ENCODE measurements around the gene ROBO1.

The ROBO1 gene

DNA sequence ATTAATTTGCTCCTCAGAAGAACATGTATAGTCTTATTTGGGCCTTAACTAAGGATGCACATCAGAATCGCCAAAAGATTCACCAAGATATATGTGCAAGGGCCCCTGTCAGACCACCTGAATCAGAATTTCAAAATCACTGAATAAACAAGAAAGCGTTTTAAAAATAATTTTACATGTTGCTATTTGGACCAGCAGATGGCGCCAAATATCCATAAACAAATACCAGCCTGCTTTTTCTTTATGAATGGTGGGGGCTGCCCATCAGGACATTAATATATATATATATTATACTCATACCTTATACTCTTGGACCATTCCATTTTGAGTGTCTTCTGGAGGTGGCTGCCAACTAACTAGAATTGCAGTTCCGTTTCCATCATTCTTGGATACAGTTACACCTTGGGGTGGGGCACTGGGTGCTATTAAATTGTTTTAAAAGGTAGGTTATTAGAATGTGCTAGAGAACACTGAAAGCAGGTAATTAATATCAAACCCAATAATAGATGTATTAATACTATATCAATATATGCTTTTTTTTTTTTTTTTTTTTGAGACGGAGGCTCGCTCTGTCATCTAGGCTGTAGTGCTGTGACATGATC lies 1108.3 kb downstream of the ROBO1 start:
- DNase-seq (ENCODE audit: low read depth), result no peak
- TF ChIP-seq, protein P1, sequence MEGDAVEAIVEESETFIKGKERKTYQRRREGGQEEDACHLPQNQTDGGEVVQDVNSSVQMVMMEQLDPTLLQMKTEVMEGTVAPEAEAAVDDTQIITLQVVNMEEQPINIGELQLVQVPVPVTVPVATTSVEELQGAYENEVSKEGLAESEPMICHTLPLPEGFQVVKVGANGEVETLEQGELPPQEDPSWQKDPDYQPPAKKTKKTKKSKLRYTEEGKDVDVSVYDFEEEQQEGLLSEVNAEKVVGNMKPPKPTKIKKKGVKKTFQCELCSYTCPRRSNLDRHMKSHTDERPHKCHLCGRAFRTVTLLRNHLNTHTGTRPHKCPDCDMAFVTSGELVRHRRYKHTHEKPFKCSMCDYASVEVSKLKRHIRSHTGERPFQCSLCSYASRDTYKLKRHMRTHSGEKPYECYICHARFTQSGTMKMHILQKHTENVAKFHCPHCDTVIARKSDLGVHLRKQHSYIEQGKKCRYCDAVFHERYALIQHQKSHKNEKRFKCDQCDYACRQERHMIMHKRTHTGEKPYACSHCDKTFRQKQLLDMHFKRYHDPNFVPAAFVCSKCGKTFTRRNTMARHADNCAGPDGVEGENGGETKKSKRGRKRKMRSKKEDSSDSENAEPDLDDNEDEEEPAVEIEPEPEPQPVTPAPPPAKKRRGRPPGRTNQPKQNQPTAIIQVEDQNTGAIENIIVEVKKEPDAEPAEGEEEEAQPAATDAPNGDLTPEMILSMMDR (IDR thresholded peaks at IDR 0.05; ENCODE audit: control insufficient read depth, insufficient read depth, low read depth, low read length, missing control alignments), result peak; percentile 50
- no peak overlapping the region for H3K4me3 ChIP-seq (ENCODE audit: control insufficient read depth, low read depth, low read length)

DNA sequence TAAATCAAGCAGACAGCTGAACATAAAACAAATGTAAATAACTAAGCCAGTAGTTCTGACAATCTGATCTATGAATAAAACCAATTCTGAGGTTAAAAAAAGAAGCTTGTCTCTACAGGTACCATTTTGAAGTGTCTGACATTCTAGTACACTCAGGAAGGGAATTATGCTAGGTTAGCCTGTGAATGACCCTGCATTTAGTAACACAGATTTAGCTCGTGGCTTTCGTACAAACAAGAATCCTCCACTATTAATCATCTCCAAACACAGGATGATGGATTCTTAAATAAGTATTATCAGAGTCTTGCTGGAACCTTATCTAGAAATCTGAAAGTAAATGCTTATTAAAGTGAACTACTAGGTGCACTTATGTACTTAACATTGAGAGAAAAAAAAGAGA lies 1120.1 kb downstream of the ROBO1 start:
- no peak for DNase-seq (ENCODE audit: low read depth)
- no peak overlapping the region for H3K4me3 ChIP-seq (ENCODE audit: control insufficient read depth, low read depth, low read length)
- TF ChIP-seq, protein P1 (IDR thresholded peaks at IDR 0.05; ENCODE audit: control insufficient read depth, insufficient read depth, low read depth, low read length, missing control alignments), result no peak

DNA sequence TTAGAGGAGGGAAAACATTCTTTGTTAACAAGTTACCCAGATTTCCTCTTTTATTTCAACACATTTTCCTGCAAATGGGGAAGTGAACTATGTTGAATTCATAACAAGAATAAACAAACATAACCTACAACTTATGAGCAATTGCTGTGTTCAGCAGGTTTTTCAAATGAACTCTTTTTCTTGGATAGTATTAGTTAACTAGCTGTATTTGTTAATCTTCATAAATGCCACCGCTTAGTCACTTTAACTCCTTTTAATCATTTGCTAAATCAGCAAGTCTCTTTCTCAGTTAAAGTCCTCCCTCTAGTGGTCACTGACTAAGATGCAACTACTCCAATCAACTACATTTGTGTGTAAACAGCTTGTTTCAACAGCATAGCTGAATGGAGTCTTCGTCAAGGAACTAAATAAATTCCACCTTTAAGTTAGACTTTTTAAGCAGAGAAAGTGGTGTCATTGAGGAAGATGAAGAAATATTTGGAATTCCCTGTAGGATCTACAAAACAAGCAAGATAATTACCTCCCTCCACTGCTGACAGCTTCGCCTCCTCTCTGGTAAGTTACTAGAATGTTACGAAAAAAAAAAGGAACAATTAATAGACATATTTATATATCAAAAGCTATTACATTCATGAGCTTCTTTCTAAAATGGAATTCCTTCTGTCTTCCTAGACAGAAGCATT lies 1122.0 kb downstream of the ROBO1 start:
- H3K4me3 ChIP-seq (ENCODE audit: control insufficient read depth, low read depth, low read length), result no peak overlapping the region
- peak; percentile 58 for DNase-seq (ENCODE audit: low read depth)
- TF ChIP-seq, protein P1 (IDR thresholded peaks at IDR 0.05; ENCODE audit: control insufficient read depth, insufficient read depth, low read depth, low read length, missing control alignments), result peak; percentile 70

DNA sequence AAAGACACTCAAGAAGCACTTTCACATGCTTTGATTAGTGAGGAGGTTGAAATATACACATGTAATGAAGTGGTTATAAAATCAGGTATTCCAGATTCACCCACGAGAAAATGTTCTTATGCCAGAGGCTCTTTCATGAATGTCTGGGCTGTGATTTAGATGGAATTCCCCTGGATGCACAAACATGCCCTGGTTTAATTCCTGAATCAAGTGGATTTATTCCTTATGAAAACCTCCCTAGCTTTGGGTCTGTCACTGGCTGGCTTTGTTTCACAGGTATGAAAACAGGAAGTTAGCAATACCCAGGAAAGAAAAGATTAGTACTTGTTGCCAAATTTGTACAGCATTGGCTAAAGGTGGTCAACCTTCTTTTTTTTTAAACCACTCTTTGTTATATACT lies 1123.0 kb downstream of the ROBO1 start:
- DNase-seq (ENCODE audit: low read depth), result no peak
- TF ChIP-seq, protein P1 (IDR thresholded peaks at IDR 0.05; ENCODE audit: control insufficient read depth, insufficient read depth, low read depth, low read length, missing control alignments), result no peak
- H3K4me3 ChIP-seq (ENCODE audit: control insufficient read depth, low read depth, low read length), result no peak overlapping the region

DNA sequence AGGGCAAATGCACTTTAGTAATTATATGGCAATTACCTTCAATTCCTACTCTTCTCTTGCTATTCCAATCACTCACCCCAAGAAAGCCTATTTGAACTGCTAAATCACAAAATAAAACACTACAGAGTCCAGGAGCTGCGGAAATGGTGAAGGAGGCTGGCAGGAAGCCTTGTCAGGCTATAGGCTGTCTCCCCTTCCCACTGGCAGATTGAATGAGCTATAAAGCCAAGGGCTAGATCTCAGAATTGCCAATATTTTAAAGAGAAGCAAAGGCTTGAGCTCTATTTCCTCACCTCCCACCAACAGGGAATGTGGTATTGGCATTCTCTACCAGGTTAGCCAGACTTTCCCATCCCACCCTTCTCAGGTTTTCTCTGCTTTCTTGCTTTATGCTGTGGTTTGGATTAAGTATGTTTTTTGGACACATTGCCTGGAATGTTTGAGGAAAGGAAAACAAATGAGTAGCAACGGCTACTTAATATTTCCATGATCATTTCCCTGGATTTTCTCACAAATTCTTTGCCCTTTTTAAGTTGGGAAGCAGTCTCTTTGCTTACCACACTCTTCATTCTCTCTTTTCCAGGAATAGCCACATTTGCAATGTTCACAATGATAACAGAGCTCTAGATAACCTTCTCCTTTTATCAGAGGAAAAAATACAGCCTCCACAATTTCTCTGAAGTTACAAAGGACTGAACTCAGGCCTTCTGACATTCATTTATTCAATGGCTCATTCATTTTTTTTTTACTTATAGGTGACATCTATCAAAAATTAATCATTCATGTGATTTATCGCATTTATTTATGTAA lies 1125.4 kb downstream of the ROBO1 start:
- no peak for DNase-seq (ENCODE audit: low read depth)
- TF ChIP-seq, protein P1 (IDR thresholded peaks at IDR 0.05; ENCODE audit: control insufficient read depth, insufficient read depth, low read depth, low read length, missing control alignments), result no peak
- H3K4me3 ChIP-seq (ENCODE audit: control insufficient read depth, low read depth, low read length), result no peak overlapping the region

DNA sequence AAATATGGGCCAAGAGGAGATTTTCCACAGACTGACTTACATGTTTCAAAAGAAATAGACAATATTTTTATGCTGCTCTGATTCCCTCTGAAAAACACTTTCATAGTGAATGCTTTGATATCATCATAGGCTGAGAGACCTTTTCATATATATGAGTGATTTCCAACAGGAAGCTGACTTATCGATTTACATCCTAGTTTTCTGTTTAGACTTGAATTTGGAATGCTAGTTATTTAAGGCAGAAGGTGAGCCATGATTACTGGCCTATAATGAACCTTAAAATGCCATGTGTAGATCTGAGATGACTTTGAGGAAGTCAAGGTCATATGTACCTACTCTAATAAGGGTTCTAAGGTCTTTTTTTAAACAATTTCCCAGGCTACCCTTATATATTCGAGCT lies 1126.1 kb downstream of the ROBO1 start:
- no peak for DNase-seq (ENCODE audit: low read depth)
- TF ChIP-seq, protein P1 (IDR thresholded peaks at IDR 0.05; ENCODE audit: control insufficient read depth, insufficient read depth, low read depth, low read length, missing control alignments), result no peak
- H3K4me3 ChIP-seq (ENCODE audit: control insufficient read depth, low read depth, low read length), result no peak overlapping the region
